ENCODE results near the gene BIN1.
"Not testable (repeated sequence)": the region's sequence is repeated elsewhere in the genome, so short reads cannot be mapped to it uniquely, and the experiment has no call there.

Gene BIN1

GRCh38 chr2:127134833-127135830 lies 28.2 kb upstream of the BIN1 start:
- no peak for DNase-seq (ENCODE audit: low read depth in 1 of 2, low spot score in 1 of 2)

- DNase-seq (ENCODE audit: low read depth in 1 of 2, low spot score in 1 of 2) = no peak
Observed at GRCh38 chr2:127134235-127134634, 27.3 kb upstream of the BIN1 start.

GRCh38 chr2:127133793-127134192 lies 26.8 kb upstream of the BIN1 start:
- no peak for DNase-seq (ENCODE audit: low read depth in 1 of 2, low spot score in 1 of 2)

GRCh38 chr2:127130421-127130820 lies 23.5 kb upstream of the BIN1 start:
- no peak for DNase-seq (ENCODE audit: low read depth in 1 of 2, low spot score in 1 of 2)

GRCh38 chr2:127129937-127130336 lies 23.0 kb upstream of the BIN1 start:
- no peak for DNase-seq (ENCODE audit: low read depth in 1 of 2, low spot score in 1 of 2)

GRCh38 chr2:127128445-127128904 lies 21.5 kb upstream of the BIN1 start:
- DNase-seq (ENCODE audit: low read depth in 1 of 2, low spot score in 1 of 2) = no peak

GRCh38 chr2:127125821-127126220 lies 18.9 kb upstream of the BIN1 start:
- DNase-seq (ENCODE audit: low read depth in 1 of 2, low spot score in 1 of 2) = no peak

- DNase-seq (ENCODE audit: low read depth in 1 of 2, low spot score in 1 of 2) = no peak
Observed at GRCh38 chr2:127124426-127124825, 17.5 kb upstream of the BIN1 start.

GRCh38 chr2:127122361-127123027 lies 15.5 kb upstream of the BIN1 start:
- DNase-seq (ENCODE audit: low read depth in 1 of 2, low spot score in 1 of 2) = no peak

GRCh38 chr2:127121776-127122176 lies 14.8 kb upstream of the BIN1 start:
- DNase-seq (ENCODE audit: low read depth in 1 of 2, low spot score in 1 of 2) = no peak

GRCh38 chr2:127121353-127121752 lies 14.4 kb upstream of the BIN1 start:
- DNase-seq (ENCODE audit: low read depth in 1 of 2, low spot score in 1 of 2) = no peak

- DNase-seq (ENCODE audit: low read depth in 1 of 2, low spot score in 1 of 2) = not testable (repeated sequence)
Observed at GRCh38 chr2:127120408-127120807, 13.5 kb upstream of the BIN1 start.

GRCh38 chr2:127118467-127118866 lies 11.5 kb upstream of the BIN1 start:
- no peak for DNase-seq (ENCODE audit: low read depth in 1 of 2, low spot score in 1 of 2)

GRCh38 chr2:127118038-127118437 lies 11.1 kb upstream of the BIN1 start:
- DNase-seq (ENCODE audit: low read depth in 1 of 2, low spot score in 1 of 2) = no peak

- no peak for DNase-seq (ENCODE audit: low read depth in 1 of 2, low spot score in 1 of 2)
Observed at GRCh38 chr2:127117603-127118002, 10.6 kb upstream of the BIN1 start.

GRCh38 chr2:127115471-127116199 lies 8.7 kb upstream of the BIN1 start:
- DNase-seq (ENCODE audit: low read depth in 1 of 2, low spot score in 1 of 2) = no peak

GRCh38 chr2:127110985-127111384 lies 4.0 kb upstream of the BIN1 start:
- DNase-seq (ENCODE audit: low read depth in 1 of 2, low spot score in 1 of 2) = no peak

- no peak for DNase-seq (ENCODE audit: low read depth in 1 of 2, low spot score in 1 of 2)
Observed at GRCh38 chr2:127108090-127108523, 1.2 kb upstream of the BIN1 start.

- DNase-seq (ENCODE audit: low read depth in 1 of 2, low spot score in 1 of 2) = no peak
Observed at GRCh38 chr2:127107622-127107999, 657 bp upstream of the BIN1 start.

- no peak for DNase-seq (ENCODE audit: low read depth in 1 of 2, low spot score in 1 of 2)
Observed at GRCh38 chr2:127106457-127106990, 430 bp downstream of the BIN1 start.

Measured in activated CD4-positive, alpha-beta T cell treated with anti-CD3 and anti-CD28 coated beads, Interleukin-2, amount 50 U/mL, for 24 hours (primary cell).